AG09319 (cell line): ENCODE data around the gene SAMSN1.

ENCODE experiments used
- DNase-seq: peaks from one replicate; pipeline ENCODE4 v3.0.0-alpha.2; 2010; ENCODE audit warnings: low read depth; ENCODE audit errors: extremely low read depth
- TF ChIP-seq, protein P1 (sequence below): IDR thresholded peaks from 2 replicates; pipeline ENCODE4 v1.5.1; 2011; ENCODE audit warnings: low read depth, mild to moderate bottlenecking, inconsistent platforms, low read length, moderate library complexity

Gene SAMSN1

DNA sequence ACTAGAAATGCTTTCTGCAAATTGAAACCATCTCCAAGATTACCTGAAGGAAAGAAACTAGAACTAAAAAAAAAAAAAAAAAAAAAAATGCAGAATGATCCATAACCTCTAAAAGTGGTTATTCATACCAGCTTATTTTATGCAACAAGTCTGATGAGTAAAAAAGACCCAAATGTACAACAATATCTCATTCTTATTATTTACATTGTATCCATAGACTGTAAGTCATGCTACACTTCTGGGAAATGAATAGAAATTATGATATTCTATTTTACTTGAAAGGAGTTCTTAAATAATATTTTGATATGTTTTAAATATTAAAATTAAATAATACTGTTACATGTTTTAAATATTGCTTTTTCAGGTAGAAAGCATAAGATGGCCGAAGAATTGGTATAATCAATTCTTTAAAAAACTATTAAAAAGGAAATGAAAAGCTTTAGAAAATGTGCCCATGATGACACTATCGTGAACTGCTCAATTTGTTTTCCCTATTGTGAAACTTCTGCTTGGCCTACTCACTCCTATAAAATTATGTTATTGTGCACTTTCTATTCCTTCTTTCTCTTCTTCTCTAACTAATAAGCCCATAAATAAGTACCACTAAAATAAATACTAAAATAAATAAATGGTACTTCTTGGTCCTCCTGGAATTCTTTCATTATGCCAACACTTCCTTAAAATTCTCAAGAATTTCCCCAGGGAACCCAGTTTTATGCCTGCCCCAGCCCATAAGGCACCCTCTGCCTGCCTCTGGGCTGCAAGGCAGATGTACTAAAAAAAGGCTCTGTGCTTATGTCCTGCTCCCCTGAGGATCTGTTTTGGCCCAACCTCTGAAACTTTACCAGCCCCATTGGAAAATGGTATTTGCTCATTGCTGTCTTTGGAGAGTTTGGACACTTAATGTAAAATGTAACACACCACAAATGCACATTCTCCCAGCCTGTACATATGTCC, 18.1 kb downstream of the SAMSN1 start:
- TF ChIP-seq, protein P1, sequence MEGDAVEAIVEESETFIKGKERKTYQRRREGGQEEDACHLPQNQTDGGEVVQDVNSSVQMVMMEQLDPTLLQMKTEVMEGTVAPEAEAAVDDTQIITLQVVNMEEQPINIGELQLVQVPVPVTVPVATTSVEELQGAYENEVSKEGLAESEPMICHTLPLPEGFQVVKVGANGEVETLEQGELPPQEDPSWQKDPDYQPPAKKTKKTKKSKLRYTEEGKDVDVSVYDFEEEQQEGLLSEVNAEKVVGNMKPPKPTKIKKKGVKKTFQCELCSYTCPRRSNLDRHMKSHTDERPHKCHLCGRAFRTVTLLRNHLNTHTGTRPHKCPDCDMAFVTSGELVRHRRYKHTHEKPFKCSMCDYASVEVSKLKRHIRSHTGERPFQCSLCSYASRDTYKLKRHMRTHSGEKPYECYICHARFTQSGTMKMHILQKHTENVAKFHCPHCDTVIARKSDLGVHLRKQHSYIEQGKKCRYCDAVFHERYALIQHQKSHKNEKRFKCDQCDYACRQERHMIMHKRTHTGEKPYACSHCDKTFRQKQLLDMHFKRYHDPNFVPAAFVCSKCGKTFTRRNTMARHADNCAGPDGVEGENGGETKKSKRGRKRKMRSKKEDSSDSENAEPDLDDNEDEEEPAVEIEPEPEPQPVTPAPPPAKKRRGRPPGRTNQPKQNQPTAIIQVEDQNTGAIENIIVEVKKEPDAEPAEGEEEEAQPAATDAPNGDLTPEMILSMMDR = no peak
- no peak for DNase-seq

DNA sequence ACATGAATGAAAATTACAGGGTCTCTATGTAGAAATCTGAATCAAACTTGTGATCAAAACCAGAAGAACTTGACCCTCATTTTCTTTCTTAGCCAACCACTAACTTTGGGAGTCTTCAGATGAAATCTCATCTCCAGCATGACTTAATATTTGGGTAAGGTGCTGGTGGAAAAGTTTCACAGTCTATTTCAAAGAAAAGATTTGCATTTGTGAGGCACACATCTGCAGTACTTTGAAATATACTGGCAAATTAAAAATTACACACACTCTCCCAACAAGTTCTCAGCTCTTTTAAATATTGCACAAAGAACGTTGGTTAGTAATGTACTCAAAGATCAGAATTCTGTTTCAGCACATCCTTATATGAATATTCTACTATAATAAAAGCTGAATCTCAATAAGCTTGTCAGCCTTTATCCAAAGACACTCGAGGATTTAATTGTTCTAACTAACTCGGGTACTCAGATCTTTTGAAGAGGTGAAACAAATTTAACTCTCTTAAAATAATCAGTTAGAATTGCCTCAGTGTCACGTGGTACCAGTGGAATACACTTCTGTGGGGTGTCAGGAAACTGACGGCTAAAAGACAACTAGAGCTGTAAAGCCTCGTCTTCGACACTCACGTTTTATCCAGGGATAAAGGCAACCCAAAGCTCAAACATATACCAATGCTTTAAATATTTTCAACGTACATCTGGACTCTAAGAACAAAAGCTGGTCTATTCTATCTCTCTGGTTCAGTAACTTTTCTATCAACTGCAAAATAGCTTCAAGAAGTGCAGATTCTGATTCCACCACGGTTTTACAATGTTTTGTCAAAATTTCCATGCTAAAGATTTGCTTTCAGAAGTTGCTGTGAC, 19.0 kb downstream of the SAMSN1 start:
- TF ChIP-seq, protein P1 = no peak
- DNase-seq = no peak

DNA sequence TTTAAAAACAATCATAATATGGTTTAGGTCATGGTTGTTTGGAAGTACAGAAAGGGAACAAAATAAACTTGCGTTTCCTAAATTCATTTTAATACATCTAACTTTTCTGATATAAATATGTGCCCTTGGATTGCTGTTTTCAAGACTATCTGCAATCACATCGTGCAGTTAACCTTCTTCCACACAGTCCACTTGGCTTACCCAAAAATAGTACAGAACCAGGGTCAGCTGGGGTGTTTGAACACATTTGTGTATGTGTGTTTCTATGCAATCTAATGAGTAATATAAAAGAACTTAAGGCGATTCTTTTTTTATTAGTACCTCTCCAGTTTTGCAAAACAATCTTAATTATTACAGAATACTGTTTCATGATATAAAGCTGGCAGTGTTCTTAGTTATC, 19.9 kb downstream of the SAMSN1 start:
- TF ChIP-seq, protein P1 = no peak
- DNase-seq = no peak

DNA sequence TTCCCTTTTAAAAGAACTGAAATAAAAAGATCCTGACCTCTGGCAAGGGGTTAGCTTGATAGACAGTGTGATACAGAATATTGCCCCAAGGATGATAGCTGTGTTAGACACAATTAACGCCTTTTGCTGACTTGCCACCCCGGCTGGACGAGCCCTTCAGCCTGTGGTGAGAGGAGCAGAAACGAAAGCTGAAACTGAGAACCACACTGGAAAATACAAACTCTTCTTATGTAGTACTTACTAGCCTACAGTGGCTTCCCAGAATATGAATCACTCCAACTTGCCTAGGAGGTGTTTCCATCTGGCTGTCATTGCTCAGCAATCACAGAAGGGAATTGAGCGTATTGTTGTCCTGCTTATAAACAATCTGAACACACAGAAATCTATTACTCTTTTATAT, 22.9 kb downstream of the SAMSN1 start:
- TF ChIP-seq, protein P1 = no peak
- DNase-seq = no peak

DNA sequence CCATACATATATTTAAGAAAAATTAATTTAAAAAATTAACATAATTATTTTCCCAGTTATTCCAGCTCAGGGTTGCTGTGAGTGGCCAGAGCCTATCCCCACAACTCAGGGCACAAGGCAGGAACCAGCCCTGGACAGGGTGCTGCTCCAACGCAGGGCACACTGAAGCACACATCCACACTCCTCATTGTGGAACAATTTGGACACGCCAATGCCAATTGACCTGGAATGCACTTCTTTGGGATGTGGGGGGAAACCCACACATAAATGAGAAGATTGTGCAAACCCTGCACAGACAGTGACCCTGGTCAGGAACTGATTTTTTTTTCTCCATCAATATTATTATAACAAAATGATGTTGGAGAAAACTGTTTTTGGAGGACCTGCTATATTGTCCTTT, 23.4 kb downstream of the SAMSN1 start:
- DNase-seq = no peak
- TF ChIP-seq, protein P1 = no peak

DNA sequence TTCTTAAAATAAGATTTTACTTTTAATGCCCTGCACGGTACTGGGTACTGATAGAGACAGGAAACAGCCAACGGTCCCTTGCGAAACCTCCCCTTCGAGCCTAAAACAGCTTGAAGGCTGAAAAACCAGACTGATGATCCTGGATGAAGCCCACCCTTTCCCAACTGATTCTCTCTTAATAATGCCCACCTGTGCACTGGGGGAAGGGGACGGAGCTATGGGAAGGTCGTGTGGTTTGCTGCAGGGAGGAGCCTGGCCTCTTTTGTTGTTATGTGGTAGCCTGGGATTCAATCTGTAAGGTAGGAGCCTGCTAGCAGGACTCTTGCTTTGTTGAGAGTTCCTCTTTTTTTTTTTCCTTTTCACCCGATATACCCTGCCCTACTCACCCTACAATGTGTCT, 25.6 kb downstream of the SAMSN1 start:
- DNase-seq = no peak
- TF ChIP-seq, protein P1 = no peak

DNA sequence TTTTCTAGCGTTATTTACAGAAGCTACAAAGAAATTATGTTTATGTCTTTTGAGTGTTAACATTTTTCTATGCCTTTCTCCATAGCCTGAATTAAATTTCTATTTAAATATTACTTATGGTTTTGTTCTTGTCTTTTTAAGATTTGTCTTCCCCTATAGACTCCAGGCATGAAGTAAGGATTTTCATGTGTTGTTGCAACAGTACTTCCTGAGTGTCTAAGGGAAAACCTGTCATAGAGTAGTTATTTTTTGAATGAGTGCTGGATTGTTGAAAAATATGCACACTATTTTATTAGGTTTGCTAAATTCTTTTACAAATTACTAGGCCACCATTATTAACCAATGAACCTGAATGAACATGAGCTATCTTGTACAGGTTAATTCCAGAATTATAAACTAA, 27.1 kb downstream of the SAMSN1 start:
- no peak for DNase-seq
- TF ChIP-seq, protein P1 = no peak
